Measurements from ENCODE around the gene ZNF362. TPM values are rescaled to one million over a fixed set of nuclear protein-coding genes. Genes with fewer than 3 reads are reported as not detected.
A peak's percentile ranks its signal among the peaks of the same experiment; 100 is the strongest.

The ZNF362 gene
- polyA plus RNA-seq, 1 donor: 27.1 TPM

DNA sequence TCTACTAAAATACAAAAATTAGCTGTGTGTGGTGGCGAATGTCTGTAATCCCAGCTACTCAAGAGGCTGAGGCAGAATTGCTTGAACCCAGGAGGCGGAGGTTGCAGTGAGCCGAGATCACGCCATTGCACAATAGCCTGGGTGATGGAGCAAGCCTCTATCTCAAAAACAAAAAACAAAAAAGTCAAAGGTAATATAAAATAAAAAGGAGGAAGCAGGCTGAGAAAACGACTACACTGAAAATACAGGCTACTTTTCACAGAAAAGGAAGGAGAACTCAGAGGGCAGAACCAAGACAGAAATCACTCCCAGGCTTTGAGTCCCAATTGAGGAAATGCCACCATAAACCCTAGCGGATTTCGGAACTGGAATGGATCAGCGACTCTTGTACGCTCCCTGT is 70.5 kb downstream of the ZNF362 start:
- DNase-seq: no peak
- H3K27me3 ChIP-seq (ENCODE audit: control insufficient read depth, insufficient read depth, low read length): no peaks in the 10 kb centered on the region
- H3K9me3 ChIP-seq (ENCODE audit: control insufficient read depth, low read depth, low read length): no peaks in the 10 kb centered on the region
- H3K36me3 ChIP-seq (ENCODE audit: control insufficient read depth, insufficient read depth, low read length): peaks cover 92% of the 10 kb centered on the region
- no peak overlapping the region for H3K27ac ChIP-seq (ENCODE audit: low read length)
- H3K4me3 ChIP-seq (ENCODE audit: low read length): no peak overlapping the region
- WGBS (ENCODE audit: insufficient coverage, low lambda C conversion rate): 95% methylated on average over 3 of the region's 9 CpGs
- H3K4me1 ChIP-seq (ENCODE audit: control insufficient read depth, insufficient read depth, low read length): peaks cover 6% of the 10 kb centered on the region

DNA sequence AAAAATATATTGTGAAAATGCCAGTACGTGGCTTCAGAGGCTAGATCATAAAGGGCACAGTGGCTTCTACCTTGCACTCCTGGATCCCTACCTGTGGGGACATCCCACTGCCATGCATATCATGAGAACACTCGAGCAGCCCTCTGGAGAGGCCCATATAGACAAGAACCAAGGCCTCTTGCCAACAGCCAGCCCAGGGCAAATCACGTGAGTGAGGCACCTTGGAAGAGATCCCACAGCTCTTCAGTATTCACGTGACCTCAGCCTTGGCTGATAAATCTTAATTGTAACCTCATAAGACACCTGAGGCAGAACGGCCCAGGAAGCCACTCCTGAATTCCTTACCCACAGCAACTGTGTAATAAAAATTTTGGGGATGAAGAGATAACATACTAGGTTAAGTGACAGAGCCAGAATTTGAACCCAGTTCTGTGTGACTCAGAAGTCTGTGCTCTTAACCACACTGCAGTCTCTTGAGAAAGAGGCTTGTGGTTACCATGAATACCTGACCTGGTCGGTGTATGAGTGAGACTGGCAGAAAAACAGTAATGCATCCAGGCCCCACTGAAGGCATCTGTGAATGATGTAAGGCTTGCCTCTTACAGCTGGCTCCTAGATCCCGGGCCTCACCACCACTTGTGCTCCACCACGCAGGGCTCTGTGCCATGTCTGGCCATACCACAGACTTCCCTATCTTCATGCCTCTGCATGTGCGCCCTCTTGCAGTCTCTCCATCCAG is 71.5 kb downstream of the ZNF362 start:
- peaks cover 100% of the 10 kb centered on the region for H3K36me3 ChIP-seq (ENCODE audit: control insufficient read depth, insufficient read depth, low read length)
- H3K4me3 ChIP-seq (ENCODE audit: low read length): no peak overlapping the region
- peaks cover 6% of the 10 kb centered on the region for H3K4me1 ChIP-seq (ENCODE audit: control insufficient read depth, insufficient read depth, low read length)
- no peak overlapping the region for H3K27ac ChIP-seq (ENCODE audit: low read length)
- no peaks in the 10 kb centered on the region for H3K27me3 ChIP-seq (ENCODE audit: control insufficient read depth, insufficient read depth, low read length)
- no peaks in the 10 kb centered on the region for H3K9me3 ChIP-seq (ENCODE audit: control insufficient read depth, low read depth, low read length)
- DNase-seq: peak in 1 of 2 donors; percentile 58
- WGBS (ENCODE audit: insufficient coverage, low lambda C conversion rate): no CpG with 5 or more reads among the region's 9 CpGs

DNA sequence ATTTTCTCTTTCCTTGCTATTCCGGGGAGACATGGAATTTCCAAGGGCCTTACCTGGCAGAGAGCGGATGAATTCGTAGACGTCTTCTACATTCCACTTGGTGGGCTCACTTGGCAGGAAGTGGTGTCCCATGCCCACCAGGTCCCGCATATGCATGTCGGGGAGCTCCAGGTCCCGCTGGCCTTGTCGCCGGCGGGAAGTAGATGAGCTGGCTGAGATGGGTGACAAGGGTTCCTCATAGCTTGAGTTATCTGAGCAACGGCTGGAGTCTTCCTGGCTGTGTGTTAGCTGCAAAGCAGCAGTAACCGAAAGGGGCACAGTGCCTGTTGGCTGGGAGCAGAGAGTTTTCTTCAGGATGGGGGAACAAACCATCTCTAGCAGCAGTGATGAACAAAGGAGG is 72.5 kb downstream of the ZNF362 start:
- no peak for DNase-seq
- Histone ChIP-seq H3K27me3 (ENCODE audit: control insufficient read depth, insufficient read depth, low read length) (no peaks in the 10 kb centered on the region), H3K36me3 (ENCODE audit: control insufficient read depth, insufficient read depth, low read length) (peaks cover 98% of the 10 kb centered on the region), H3K4me1 (ENCODE audit: control insufficient read depth, insufficient read depth, low read length) (peaks cover 6% of the 10 kb centered on the region), H3K27ac (ENCODE audit: low read length) (no peak overlapping the region), H3K9me3 (ENCODE audit: control insufficient read depth, low read depth, low read length) (no peaks in the 10 kb centered on the region), H3K4me3 (ENCODE audit: low read length) (no peak overlapping the region)
- WGBS (ENCODE audit: insufficient coverage, low lambda C conversion rate): no CpG with 5 or more reads among the region's 12 CpGs

DNA sequence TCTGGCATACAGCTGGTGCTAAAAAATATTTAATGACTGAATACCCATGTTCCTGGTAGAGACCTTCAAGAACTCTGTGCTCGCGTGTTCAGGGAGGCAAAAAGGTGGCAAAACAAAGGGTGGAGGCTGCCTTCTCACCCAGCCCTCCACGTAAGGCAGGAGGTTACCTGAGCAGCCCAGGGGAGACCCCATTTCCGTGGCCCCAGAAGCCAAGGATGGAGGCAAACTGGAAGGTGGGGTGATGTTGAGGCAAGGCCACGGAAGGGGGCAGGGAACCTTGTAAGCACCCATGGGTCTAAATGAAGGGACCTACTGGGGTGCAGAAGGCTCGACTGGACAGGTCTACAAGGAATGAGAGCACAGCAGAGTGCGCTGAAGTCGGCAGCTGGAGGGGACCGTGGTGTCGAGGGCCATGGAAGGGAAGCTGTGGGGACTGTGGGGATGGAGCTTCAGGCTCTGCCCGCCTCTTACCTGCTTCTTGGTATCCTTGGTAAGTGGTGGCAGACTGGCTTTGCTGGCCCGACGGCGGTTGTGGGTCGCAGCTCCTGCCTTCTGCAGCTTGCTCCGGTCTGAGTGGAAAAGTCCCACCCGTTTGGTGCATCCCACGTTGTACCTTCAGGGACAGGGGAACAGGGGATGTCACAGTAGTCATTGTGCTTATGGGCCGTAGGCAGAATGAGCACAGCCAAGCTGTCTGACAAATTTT is 73.5 kb downstream of the ZNF362 start:
- no peaks in the 10 kb centered on the region for H3K27me3 ChIP-seq (ENCODE audit: control insufficient read depth, insufficient read depth, low read length)
- 100% methylated on average over 1 of the region's 19 CpGs for WGBS (ENCODE audit: insufficient coverage, low lambda C conversion rate)
- H3K4me3 ChIP-seq (ENCODE audit: low read length): no peak overlapping the region
- peak overlapping the region; percentile 22 for H3K27ac ChIP-seq (ENCODE audit: low read length)
- H3K36me3 ChIP-seq (ENCODE audit: control insufficient read depth, insufficient read depth, low read length): peaks cover 97% of the 10 kb centered on the region
- peaks cover 6% of the 10 kb centered on the region for H3K4me1 ChIP-seq (ENCODE audit: control insufficient read depth, insufficient read depth, low read length)
- no peak for DNase-seq
- H3K9me3 ChIP-seq (ENCODE audit: control insufficient read depth, low read depth, low read length): no peaks in the 10 kb centered on the region

DNA sequence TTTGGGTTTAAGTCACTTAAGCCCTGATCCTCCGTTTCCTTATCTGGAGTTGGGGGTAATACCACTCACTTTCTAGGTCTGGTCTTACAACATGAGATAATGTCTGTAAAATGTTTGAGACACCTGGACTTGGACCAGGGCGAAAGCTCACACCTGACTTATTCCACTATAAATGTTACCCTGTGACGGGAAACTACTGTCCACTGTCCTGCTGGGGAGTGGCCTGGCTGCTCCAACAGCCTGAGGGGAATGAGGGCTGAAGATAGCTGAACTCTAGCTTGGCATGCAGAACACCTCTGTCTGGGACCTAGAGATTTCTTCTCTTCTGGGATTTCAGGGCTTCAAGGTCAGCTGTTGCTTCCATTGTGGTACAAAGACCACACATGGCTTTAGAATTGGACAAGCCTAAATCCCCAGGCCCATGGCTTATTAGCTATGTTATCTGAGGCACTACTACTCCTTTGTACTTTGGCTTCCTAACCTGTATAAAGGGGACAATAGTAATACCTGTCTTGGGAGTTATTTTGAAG is 74.1 kb downstream of the ZNF362 start:
- WGBS (ENCODE audit: insufficient coverage, low lambda C conversion rate): no CpG with 5 or more reads among the region's 3 CpGs
- Histone ChIP-seq H3K36me3 (ENCODE audit: control insufficient read depth, insufficient read depth, low read length) (peaks cover 96% of the 10 kb centered on the region), H3K4me3 (ENCODE audit: low read length) (no peak overlapping the region), H3K27me3 (ENCODE audit: control insufficient read depth, insufficient read depth, low read length) (no peaks in the 10 kb centered on the region), H3K27ac (ENCODE audit: low read length) (peak overlapping the region; percentile 73), H3K4me1 (ENCODE audit: control insufficient read depth, insufficient read depth, low read length) (peaks cover 6% of the 10 kb centered on the region), H3K9me3 (ENCODE audit: control insufficient read depth, low read depth, low read length) (no peaks in the 10 kb centered on the region)
- DNase-seq: peak; percentile 69 to 74

DNA sequence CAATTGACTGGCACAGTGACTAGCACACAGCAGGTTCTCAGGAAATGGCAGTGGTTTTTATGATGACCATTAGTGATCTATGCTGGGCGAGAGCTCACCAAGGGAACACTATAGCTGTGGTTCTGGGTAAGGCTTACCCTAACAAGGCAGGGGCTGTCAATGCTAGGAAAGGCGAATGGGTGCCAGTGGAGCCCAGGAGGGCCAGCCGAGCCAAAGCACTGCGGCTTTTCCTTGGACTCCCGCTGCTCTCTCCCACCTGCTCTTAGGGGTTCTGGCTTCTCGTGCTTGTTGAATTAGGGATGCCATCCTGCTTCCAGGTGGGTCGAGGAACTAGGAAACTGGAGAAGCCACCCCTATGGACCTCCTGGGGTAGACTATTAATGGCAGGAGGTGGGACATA is 74.6 kb downstream of the ZNF362 start:
- no peak for DNase-seq
- Histone ChIP-seq H3K27ac (ENCODE audit: low read length) (peak overlapping the region; percentile 73), H3K9me3 (ENCODE audit: control insufficient read depth, low read depth, low read length) (no peaks in the 10 kb centered on the region), H3K36me3 (ENCODE audit: control insufficient read depth, insufficient read depth, low read length) (peaks cover 91% of the 10 kb centered on the region), H3K4me3 (ENCODE audit: low read length) (no peak overlapping the region), H3K4me1 (ENCODE audit: control insufficient read depth, insufficient read depth, low read length) (peaks cover 6% of the 10 kb centered on the region), H3K27me3 (ENCODE audit: control insufficient read depth, insufficient read depth, low read length) (no peaks in the 10 kb centered on the region)
- no CpG with 5 or more reads among the region's 7 CpGs for WGBS (ENCODE audit: insufficient coverage, low lambda C conversion rate)

DNA sequence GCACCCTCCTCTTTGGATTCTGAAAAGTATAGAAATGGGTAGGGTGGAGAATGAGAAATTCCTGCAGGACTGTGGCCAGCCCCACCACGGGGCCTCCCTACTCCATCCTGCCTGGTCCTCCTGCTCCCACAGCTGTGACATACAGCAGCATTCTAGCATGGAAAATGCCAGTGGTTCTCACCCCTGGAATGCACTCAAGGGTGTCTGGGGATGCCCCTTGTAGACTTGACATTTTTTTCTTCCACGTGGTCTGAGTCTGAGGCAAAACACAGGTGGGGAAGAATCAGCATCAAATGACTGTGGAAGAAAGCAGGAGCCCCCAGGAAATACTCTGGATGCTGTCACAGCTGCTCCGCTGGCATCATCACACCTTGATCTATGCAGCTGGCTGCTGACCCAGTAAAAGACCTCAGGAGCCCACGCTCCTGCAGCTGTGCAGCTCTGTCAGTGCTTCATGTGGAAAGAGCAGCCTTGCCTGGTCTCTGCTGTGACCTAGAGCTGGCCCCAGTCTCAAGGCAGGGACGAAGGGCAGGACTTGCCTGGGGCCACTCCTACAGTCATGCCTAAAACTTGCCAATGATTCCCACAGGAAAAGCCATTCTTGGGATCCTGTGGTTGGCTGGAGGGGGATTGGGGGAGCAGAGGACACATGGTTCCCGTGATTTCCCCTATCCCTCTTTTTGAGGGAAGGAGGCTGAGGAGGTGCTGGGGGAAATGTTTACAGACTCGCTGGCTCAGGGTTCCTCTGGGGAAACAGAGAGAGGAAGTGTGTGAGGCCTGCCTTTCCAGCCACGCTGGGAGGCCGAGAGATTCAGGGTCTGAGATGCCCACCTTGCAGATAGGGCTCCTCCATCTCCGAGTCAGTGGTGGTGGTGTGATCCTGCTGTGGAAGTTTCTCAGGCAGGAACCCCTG is 75.4 kb downstream of the ZNF362 start:
- H3K27me3 ChIP-seq (ENCODE audit: control insufficient read depth, insufficient read depth, low read length): no peaks in the 10 kb centered on the region
- WGBS (ENCODE audit: insufficient coverage, low lambda C conversion rate): no CpG with 5 or more reads among the region's 10 CpGs
- H3K36me3 ChIP-seq (ENCODE audit: control insufficient read depth, insufficient read depth, low read length): peaks cover 83% of the 10 kb centered on the region
- peaks cover 8% of the 10 kb centered on the region for H3K4me1 ChIP-seq (ENCODE audit: control insufficient read depth, insufficient read depth, low read length)
- no peaks in the 10 kb centered on the region for H3K9me3 ChIP-seq (ENCODE audit: control insufficient read depth, low read depth, low read length)
- H3K27ac ChIP-seq (ENCODE audit: low read length): no peak overlapping the region
- no peak overlapping the region for H3K4me3 ChIP-seq (ENCODE audit: low read length)
- DNase-seq: no peak

DNA sequence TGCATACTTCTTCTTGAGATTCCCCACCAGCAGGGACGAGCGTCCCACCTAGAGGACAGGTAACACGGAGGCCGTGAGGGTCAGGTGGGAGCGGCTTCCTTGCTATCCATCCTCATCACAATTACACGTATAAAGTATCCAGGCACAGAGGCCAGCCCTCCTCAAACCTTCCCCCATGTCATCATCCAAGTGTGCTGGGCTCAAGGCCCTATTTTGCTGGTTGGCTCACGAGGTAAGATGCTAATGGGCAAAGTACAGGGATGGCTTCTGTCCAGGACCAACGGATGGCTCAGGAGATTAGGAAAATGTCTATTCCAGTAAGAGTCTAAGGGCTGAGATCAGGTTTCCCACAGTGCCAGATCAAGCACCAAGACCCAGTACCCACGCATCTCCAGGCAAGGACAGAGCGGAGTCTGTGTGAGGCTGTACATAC is 76.1 kb downstream of the ZNF362 start:
- Histone ChIP-seq H3K27ac (ENCODE audit: low read length) (no peak overlapping the region), H3K4me3 (ENCODE audit: low read length) (no peak overlapping the region), H3K9me3 (ENCODE audit: control insufficient read depth, low read depth, low read length) (no peaks in the 10 kb centered on the region), H3K4me1 (ENCODE audit: control insufficient read depth, insufficient read depth, low read length) (peaks cover 9% of the 10 kb centered on the region), H3K36me3 (ENCODE audit: control insufficient read depth, insufficient read depth, low read length) (peaks cover 76% of the 10 kb centered on the region), H3K27me3 (ENCODE audit: control insufficient read depth, insufficient read depth, low read length) (no peaks in the 10 kb centered on the region)
- no CpG with 5 or more reads among the region's 10 CpGs for WGBS (ENCODE audit: insufficient coverage, low lambda C conversion rate)
- DNase-seq: no peak

DNA sequence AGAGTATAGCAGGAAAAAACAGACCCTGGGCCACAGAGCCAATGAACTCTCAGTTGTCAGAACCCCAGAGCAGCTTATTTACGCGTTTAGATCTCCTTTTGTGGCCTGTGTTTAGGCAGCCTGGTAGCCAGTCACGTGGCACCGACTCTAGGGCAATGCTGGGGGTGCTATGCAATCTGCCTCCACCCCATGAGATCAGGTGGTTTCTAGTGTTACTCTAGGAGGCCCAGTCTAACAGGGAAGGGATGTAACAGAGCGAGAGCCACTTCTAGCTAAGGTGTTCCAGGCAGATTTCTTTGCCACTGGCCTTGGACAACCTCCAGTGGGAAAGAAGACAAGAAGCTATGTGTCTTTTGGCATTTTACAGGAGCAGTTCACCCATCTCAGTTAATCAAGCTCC is 76.6 kb downstream of the ZNF362 start:
- Histone ChIP-seq H3K27ac (ENCODE audit: low read length) (no peak overlapping the region), H3K36me3 (ENCODE audit: control insufficient read depth, insufficient read depth, low read length) (peaks cover 71% of the 10 kb centered on the region), H3K27me3 (ENCODE audit: control insufficient read depth, insufficient read depth, low read length) (no peaks in the 10 kb centered on the region), H3K4me3 (ENCODE audit: low read length) (no peak overlapping the region), H3K9me3 (ENCODE audit: control insufficient read depth, low read depth, low read length) (no peaks in the 10 kb centered on the region), H3K4me1 (ENCODE audit: control insufficient read depth, insufficient read depth, low read length) (peaks cover 14% of the 10 kb centered on the region)
- no CpG with 5 or more reads among the region's 5 CpGs for WGBS (ENCODE audit: insufficient coverage, low lambda C conversion rate)
- DNase-seq: no peak

DNA sequence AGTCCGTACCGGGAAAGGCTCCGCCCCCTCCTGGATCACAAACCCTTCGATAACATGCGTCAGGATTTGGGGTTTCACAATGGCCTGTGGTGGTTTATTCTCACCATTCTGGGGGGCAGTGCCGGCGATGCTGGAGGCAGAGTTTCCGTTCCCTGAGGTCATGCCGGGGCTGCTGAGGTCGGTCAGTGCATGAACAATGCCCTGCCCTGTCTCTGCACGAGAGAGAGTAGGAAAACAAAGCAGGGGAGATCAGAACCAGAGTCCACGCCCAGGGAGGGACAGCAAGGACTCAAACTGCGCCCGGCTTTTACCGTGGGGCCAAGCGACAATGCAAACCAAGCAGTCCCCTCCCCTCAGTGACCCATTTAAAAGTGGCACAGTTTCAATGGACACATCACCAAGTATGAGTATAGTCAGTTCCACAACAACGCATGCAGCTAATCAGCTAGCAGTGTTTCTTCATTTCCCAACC is 77.8 kb downstream of the ZNF362 start:
- H3K9me3 ChIP-seq (ENCODE audit: control insufficient read depth, low read depth, low read length): no peaks in the 10 kb centered on the region
- H3K4me3 ChIP-seq (ENCODE audit: low read length): no peak overlapping the region
- peaks cover 59% of the 10 kb centered on the region for H3K36me3 ChIP-seq (ENCODE audit: control insufficient read depth, insufficient read depth, low read length)
- H3K4me1 ChIP-seq (ENCODE audit: control insufficient read depth, insufficient read depth, low read length): peaks cover 26% of the 10 kb centered on the region
- DNase-seq: no peak
- no peak overlapping the region for H3K27ac ChIP-seq (ENCODE audit: low read length)
- WGBS (ENCODE audit: insufficient coverage, low lambda C conversion rate): no CpG with 5 or more reads among the region's 17 CpGs
- no peaks in the 10 kb centered on the region for H3K27me3 ChIP-seq (ENCODE audit: control insufficient read depth, insufficient read depth, low read length)

All from large intestine (tissue), 3 donors.